Activated CD4-positive, alpha-beta T cell treated with anti-CD3 and anti-CD28 coated beads, Interleukin-10, Interleukin-2, amounts not matched to agents 100 ng/mL and 50 ng/mL, durations not matched to agents 16 hours and 8 hours (primary cell): ENCODE results near the gene B3GNT8.
"Not testable (repeated sequence)": the region's sequence is repeated elsewhere in the genome, so short reads cannot be mapped to it uniquely, and the experiment has no call there.

Source experiments
- DNase-seq: peaks from one replicate; pipeline ENCODE4 v3.0.0-alpha.2; 2020

B3GNT8 gene

DNA sequence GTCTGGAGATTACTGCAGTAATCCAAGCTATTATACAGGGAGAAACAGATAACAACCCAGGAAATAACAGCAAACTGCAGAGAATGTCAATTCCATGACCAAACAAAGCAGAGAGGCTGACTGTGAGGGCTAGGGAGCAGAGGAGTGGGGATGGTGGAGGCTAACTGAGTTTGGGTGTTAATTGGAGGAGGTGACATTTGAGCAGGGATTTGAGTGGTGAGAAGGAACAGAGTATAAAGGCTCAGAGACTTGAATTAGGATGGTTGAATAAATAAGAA is 9.4 kb upstream of the B3GNT8 start:
- no peak for DNase-seq

DNA sequence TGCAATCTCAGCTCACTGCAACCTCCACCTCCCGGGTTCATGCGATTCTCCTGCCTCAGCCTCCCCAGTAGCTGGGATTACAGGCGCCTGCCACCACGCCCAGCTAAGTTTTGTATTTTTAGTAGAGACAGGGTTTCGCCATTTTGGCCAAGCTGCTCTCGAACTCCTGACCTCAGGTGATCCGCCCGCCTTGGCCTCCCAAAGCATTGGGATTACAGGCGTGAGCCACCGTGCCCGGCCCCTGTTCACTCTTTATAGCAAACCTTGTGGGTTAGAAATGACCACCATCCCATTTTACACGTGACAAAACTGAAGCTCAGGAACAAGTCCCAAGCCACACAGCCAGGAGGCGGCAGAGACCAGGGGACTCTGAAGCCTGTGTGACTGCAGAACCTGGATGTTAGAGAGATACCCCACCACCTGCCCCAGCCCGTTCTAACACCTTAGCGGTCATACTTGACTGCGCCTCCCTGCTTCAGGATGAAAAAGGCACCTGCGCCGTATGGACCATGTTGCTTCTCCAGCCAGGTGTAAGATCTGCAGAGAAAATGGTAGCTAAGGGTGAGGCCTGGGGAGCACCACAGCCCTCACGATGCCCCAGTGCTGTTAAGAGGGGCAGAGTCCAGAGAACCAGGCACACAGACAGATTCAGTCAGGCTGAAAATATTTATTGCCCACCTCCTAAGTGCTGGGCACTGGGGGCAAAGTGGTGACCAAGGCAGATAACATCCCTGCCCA is 8.9 kb upstream of the B3GNT8 start:
- DNase-seq = no peak

DNA sequence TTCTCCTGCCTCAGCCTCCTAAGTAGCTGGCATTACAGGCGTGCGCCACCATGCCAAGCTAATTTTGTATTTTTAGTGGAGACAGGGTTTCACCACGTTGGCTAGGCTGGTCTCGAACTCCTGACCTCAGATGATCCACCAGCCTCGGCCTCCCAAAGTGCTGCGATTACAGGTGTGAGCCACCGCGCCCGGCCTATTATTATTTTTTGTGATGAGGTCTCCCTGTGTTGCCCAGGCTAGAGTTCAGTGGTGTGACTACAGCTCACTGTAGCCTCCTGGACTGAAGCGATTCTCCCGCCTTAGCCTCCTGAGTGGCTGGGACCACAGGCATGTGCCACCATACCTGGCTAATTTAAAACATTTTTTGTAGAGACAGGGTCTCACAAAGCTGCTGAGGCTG is 8.2 kb upstream of the B3GNT8 start:
- not testable (repeated sequence) for DNase-seq

DNA sequence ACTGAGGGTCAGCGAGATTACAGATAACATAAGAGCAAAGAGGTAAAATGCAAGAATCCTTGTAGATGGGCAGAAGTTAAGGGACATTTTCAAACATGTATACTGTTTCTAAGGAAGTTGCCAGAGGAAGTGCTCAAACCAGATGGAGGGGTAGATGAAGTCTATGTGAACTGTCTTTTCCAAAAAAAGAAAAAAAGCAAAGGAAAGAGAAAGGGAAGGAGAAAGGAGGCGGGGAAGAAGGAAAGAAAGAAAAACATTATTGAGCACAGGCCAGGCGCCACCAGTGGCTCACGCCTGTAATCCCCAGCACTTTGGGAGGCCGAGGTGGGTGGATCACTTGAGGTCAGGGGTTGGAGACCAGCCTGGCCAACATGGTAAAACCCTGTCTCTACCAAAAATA is 7.3 kb upstream of the B3GNT8 start:
- no peak for DNase-seq

DNA sequence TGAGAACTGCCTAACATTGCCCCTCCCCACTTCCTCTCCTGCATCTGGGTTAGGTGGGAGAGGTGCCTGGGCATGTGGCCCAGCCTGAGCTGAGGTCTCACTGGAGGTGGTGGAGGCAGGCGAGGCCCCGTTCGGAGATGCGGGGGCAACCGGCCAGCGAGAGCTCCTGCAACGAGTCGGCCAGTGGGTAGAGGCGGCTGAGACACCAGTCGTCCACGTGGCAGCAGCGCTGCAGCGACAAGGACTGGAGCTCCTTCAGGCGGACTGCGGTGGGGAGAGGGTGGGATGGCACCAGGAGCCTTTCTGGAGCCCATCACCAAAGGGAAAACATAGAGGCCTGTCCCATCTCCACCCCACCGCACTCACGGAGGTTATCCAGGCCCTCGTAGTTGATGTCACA is 6.0 kb upstream of the B3GNT8 start:
- DNase-seq = no peak

DNA sequence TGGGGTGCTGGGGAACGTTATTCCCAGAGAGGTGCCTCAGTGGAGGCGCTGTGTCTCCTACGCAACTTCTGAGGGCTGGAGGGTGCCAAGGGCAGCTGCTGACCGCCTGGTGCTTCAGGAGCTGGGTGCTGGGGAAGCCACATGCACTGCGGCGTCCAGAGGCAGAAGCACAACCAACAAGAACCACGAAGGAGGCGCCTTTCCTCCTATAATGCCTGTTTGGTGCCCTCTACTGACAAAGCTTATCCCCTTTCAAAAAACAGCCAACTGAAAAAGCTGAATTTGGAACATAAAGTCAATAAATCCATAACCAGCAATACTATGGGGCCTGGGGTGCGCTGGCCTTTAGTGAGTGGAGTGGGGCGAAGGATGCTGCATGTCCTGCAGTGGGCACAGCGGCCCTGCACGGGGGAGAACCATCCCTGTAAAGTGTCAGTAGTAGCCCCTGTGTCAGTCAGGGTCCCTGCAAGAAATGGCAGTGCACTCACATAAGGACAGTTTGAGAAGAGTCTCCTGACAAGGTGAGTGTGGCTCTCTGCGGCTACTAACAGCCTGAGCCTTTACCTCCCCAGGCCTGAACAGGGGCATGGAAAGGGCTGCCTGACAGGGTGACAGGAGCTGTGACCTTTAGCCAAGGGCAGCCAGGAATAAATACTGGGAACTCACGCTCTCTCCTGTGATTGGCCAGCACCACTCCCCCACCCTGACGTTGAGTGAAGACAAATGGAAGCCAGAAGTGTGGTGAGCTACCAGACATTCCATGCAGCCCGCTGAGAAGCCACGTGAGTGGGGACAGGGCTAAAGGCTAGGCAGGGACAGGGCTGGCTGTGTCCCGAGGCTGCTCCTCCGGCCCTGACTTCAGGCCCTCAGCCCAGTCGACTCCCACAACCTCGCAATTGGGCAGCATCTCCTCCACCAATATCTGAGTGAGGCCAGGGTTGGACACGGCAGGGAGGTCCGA is 4.5 kb upstream of the B3GNT8 start:
- DNase-seq = peak; percentile 27

DNA sequence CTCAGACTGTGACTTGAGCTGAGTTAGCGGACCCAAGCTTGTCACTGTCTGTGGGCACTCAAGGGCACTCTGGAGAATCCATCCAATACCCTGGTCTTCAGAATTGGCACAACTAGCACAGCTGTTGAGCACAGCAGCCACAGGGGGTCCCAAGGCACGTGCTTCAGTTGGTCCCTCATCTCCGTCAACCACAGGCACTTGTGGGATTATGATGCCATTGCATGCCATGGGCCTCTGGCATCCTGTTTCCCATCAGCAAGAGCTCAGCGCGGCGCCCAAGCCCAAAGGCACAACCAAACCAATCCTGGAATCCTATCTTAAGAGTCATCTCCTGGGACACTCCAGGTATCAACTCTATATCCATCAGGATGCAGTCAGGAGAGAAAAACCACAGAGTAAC is 3.7 kb upstream of the B3GNT8 start:
- DNase-seq = no peak

DNA sequence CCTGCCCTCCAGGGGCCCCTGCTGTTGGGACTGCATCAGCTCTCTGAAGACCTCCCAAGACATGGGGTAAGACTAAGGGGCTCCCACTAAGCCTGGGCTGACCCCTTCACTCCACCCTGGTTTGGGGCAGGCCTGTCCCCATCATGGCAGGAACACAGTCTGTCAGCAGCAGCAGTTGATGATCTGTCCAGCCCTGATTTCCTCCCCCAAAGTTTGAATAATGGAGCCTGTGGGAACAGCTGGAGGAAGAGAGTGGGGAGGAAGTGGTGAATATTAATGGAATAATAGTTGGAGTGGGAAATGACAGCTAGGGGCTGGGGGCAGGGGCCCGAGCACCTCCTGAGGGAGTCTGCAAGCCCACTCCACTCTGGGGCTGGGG is 1.3 kb upstream of the B3GNT8 start:
- no peak for DNase-seq

DNA sequence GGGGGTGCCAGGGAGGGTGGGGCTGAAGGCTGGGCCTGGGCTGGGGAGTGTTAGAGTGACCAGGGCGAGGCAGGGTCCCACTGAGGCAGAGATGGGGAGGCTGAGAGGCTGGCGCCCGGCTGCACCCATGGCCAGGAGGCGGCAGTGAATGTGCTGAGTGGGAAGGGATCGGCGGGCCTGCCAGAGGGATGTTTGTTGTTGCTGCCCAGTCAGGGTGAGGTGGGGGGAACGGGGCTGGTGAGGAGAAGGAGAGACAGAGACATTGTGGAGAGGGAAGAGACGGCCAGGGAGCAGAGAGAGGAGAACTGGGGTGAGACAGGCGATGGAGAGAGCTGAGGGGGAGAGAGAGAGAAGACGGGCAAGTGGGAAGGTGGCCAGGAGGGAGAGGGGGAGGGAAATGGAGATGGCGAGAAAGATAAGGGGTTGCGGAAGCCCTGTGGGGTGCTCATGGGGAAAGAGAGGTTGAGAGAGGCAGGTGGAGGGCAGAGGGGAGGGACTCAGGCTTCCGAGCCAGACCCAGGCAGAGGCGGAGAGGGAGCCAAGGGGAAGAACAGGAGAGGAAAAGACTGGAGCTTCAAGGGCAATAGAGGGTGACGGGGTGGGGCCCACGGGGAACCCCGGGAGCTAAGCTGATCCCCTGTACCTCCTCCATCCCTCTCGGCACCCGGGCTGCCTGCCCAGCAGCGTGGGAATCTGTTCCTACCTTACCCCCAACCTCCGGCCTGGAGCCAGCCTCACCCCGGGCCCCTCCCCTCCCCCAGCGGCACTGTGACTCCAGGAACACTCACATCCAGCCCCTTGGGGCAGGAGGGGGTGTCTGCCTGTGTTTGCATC is 690 bp upstream of the B3GNT8 start:
- DNase-seq = peak; percentile 57

DNA sequence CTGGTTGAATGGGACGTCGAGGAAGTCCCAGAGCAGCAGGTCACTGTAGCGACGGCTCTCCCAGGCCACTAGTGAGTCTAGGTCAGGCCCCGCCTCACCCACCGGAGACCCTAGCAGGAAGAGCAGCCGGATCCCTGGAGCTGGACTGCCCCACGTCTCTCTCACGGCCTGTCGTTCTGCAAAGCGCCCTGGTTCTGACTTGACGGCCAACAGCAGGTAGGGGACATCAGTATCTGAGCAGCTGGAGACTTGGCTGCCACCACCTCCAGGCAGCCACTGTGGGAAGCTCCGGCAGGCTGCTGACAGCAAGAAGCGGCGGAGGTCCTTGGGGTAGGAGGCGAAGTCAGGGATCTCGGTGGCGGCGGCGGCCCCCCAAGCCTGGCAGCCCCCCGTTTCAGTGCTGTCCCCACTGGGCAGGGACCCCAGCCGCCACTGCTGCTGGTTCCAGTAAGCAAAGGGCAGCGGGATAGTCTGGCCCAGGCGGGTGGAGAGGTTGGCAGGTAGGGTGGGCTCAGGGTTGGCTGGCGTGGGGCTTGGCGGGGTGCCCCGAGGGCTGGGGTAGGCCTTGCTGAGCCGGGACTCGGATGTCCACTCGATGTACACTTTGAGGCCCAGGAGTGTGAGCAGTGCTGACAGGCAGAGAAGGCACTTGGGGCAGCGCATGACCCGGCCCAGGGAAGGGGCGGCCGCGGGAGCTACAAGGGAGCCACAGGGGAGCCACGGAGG is 895 bp downstream of the B3GNT8 start:
- DNase-seq = no peak

DNA sequence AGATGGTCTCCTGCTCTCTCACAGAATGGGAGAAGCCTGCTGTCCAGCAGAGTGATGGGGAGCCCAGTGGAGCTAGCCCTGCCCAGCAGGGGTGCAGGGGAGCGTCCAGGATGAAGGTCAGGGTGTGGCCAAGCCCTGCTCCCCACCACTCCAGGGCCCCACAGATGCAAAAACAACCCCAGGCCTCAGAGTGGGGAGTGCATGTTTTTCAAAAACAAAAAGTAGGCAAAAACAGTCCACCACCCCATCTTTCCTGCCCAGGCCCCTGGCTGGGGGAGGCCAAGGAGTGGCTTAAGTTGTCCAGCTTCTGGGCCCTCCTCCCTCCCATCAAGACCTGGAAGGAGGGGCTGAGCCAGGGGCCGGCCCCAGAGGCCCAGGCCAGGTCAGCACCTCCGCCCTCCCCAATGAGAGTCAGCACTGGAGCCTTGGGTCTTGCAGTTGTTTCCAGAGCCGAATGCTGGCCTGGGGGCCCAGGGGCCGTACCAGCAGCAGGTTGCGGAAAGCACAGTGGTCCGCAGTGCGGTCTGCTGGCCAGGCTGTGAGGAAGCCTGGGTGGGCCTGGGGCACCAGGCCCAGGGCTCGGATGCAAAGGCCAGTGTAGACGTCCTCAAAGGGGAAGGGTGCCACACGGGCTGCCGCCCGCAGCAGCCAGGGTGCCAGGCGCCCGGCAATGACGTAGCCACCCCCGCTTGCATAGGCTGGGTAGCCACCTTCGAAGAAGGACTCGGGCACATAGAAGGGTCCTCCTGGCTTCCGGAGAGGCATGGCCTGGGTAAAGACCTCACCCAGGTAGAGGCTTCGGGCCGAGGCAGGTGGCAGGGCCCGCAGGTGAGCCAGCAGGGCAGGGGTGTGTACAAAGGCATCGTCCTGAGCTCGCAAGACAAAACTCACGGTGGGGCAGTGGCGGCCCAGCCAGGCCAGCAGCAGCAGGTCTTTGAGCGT is 1.7 kb downstream of the B3GNT8 start:
- no peak for DNase-seq

DNA sequence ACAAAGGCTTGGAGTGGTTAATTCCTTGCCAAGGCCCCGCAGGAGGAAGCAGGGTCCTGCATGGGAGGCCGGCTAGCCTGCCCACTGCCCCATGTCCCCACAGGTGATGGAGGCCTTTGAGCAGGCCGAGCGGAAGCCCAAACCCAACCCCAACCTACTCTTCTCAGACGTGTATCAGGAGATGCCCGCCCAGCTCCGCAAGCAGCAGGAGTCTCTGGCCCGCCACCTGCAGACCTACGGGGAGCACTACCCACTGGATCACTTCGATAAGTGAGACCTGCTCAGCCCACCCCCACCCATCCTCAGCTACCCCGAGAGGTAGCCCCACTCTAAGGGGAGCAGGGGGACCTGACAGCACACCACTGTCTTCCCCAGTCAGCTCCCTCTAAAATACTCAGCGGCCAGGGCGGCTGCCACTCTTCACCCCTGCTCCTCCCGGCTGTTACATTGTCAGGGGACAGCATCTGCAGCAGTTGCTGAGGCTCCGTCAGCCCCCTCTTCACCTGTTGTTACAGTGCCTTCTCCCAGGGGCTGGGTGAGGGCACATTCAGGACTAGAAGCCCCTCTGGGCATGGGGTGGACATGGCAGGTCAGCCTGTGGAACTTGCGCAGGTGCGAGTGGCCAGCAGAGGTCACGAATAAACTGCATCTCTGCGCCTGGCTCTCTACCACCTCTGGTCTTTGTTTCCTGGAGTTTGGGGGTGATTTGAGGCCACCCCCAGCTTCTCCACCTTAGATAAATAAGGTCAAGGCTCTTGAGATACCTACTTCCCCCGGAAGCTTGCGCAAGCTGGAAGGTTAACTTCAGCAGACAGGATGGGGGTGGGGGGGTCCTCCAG is 2.6 kb downstream of the B3GNT8 start:
- DNase-seq = no peak

DNA sequence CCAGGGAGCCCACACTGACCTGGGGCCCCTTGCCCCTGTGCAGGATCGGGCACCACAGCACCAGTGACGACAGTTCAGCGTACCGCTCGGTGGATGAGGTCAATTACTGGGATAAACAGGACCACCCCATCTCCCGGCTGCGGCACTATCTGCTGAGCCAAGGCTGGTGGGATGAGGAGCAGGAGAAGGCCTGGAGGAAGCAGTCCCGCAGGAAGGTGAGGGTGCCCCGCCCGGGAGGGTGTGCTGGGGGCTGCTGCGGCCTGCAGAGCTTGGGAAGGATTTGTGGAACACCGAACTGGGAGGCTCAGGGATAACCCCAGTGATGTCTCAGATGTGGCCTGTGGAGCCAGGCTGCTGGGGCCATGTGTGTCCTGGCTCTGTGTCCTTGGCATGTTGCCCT is 4.2 kb downstream of the B3GNT8 start:
- no peak for DNase-seq

DNA sequence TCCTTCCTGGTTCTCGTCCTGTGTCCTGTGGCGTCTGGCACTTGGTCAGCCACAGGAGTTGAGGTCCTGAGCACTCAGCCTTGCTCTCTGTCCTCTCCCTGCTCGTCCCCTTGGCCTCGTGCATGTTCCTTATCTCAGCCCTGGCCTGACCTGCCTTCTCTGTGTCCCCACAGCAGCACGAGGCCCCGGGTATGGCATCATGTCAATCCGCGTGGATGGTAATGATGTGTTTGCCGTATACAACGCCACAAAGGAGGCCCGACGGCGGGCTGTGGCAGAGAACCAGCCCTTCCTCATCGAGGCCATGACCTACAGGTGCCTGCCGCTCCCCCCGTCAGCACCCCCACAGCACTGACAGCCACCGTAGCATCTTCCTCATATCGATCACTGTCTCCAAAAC is 4.7 kb downstream of the B3GNT8 start:
- DNase-seq = no peak

DNA sequence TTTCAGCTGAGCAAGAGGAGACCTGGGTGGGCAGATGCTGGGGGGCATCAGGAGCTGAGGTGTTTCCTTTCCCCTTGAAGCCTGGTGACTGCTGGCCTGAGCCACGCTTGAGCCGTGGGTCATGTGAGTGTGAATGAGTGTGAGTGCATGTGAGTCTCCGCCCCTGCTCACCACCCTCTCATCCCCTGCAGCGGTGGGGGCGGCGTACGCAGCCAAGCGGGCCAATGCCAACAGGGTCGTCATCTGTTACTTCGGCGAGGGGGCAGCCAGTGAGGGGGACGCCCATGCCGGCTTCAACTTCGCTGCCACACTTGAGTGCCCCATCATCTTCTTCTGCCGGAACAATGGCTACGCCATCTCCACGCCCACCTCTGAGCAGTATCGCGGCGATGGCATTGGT is 5.2 kb downstream of the B3GNT8 start:
- DNase-seq = no peak

DNA sequence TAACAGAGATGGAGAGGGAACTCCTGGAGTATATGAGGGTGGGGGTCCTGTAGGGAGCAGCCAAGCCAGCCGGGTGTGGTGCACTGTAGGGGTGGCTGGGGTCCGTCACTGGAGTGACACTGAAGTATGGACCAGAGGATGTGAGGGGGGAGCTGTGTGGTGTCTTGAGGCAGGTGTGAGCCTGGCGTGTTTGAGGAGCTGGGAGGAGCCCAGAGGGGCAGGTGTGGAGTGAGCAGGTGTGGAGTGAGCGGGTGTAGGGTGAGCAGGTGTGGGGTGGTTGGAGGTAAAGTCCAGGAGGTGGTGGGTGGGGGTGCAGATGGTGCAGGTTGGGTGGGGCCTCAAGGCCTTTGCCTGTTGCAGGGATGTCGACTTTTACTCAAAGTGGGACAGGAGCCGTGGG is 5.9 kb downstream of the B3GNT8 start:
- no peak for DNase-seq

DNA sequence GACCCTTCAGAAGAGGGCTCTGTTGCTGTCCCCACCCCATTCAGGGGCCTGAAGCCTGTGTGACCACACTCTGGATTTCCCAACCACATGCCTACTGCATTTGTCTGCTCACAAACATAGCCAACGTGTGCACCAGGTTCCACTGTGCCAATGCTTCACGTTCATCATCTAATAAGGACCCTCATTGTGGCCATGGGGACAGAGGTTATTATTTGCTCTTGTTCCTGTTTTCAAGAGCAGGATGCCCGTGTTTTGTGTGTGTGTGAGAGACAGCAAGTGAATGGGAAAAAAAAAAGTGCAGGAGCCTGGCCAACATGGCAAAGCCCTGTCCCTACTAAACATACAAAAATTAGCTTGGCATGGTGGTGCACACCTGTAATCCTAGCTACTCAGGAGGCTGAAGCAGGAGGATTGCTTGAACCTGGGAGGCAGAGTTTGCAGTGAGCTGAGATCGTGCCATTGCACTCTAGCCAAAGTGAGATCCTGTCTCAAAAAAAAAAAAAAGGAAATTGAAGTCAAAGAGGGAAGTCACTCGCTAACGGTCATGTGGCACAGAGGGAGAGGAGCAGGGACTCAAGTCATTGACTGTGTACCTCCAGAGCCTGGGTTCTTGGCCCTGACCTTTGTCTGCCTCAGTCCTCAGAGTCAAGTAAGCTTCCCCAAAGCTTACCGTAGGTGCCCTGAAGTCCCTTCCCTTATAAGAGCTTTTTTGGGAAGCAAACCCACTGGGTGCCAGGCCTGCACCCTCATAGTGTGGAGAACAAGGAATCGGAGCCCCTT is 6.9 kb downstream of the B3GNT8 start:
- DNase-seq = no peak

DNA sequence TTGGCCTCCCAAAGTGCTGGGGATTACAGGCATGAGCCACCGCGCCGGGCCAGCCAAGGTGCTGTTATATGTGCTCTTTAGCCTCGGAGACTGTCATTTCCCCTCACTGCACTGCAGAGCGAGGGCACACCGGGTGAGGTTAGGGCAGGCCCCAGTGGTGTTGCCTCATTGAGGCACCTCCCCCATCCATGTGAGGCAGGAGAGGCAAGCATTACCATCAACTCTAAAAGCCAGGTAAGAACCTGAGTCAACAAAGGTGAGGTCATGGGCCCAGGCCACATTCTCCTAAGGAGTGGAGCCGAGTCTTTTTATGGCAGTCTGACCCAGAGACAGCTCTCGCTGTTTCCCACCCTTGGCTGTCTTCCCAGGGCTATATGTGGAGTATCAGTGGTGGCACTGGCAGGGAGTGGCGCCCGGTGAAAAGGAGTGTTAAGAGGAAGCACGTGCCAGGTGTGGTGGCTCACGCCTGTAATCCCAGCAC is 10.9 kb downstream of the B3GNT8 start:
- DNase-seq = no peak

DNA sequence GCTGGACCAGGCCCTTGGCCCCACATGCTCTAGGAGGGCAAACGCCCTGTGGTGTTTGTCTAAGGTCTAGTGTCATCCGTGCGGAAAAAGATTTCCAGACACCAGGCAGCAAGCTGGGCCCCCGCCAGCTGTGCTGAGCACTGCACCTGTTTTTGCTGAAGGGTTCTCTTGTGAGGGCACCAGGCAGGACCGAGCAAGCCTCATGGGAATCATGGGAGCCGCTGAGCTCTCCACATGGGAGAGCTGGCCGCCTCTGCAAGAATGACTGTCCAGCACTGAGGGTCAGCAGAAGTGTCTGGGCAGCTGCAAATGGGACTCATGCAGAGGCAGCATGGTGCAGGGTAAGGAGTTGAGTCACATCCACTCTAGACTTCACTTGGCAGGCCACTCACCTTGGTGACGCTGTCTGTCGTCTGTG is 12.0 kb downstream of the B3GNT8 start:
- no peak for DNase-seq

DNA sequence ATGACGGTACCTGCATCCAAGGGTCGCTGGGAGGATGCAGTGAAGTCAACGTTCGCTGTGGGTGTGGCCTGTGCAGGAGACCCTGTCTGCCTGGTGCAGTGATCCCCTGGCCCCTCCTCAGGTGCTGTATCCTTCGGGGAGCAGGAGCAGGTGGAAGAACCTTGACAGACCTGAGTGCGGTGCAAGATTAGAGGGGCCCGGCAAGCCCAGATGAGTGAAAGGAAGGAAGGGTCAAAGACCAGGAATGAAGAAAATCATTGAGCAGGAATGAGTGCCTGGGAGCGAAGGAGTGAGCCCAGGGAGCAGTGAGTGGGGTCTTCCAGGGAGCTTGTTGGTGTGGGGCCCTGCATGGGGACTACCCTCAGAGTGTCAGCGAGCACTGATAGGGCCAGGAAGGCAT is 12.7 kb downstream of the B3GNT8 start:
- DNase-seq = no peak
